HuH-7 (cell line): ENCODE measurements around the gene KLRC2.
"Not testable (repeated sequence)": the region's sequence is repeated elsewhere in the genome, so short reads cannot be mapped to it uniquely, and the experiment has no call there.

Experiments
- DNase-seq: peaks from one replicate; pipeline ENCODE4 v3.0.0; 2011; ENCODE audit warnings: low spot score

Gene KLRC2

DNA sequence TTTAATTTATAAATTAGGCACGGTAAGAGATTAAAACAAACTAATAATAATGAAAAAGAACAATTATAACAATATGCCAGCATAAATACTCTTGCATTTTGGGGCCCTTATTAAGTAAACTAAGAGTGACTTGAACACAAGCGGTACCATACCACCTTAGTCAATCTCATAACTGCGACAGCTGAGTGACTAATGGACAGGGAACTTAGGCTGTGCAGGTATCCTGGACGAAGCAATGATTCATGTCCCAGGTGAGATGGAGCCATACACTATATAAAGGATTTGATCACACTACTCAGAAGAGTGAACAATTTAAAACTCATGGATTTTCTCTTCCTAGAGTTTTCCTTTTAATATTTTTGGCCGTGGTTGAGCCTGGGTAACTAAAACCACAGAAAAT is 30.5 kb downstream of the KLRC2 start:
- no peak for DNase-seq

- no peak for DNase-seq
Measured at GRCh38 chr12:10404798-10405197, 31.0 kb downstream of the KLRC2 start.

- DNase-seq, result no peak
Measured at GRCh38 chr12:10400829-10401228, 35.0 kb downstream of the KLRC2 start.

DNA sequence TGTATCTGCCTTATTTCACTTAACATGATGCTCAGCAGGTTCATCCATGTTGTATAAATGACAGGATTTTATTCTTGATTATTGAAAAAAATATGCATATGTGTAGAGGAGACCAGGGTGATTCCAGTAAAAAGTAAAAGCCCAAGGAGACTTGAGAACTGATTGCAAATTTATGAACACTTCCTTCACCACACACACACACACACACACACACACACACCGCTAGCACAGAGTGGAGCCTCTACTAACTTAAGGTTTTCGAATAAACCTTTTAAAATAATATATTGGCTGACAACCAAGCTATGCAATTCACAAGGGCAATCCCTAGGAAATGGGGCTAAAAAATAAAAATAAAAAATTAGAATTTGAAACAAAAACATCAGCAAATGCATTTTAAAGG is 37.6 kb downstream of the KLRC2 start:
- no peak for DNase-seq

GRCh38 chr12:10397296-10397695 is 38.5 kb downstream of the KLRC2 start:
- DNase-seq, result no peak

- DNase-seq, result not testable (repeated sequence)
Measured at GRCh38 chr12:10396176-10396575, 39.6 kb downstream of the KLRC2 start.

DNA sequence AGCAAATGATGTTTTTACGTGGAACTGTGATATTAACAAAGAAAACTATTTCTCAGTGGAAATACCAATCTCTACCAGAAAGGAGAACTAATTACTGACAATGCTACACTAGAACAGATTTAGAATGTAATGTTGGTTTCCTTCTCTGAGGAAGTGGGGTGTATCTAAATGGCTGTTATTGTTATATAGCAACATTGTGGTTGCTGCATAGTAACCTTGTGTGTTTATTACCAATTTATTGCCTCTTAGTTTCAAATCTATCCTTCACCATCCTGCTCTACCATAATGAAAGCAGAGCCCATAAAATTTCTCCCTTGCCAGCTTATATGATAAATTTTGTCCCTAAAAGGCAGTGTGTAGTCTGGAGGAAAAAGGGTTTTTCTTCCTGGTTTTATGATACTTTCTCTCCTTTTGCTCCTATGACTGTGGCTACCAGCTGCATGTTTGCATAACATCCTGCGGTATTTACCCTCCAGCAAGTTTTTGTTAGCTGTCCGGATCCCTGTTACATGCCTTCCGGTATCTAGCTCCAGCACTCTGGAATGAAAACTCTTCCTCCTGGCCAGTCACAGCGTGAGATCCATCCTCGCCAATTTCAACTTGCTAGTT is 40.3 kb downstream of the KLRC2 start:
- DNase-seq, result peak; percentile 52

- not testable (repeated sequence) for DNase-seq
Measured at GRCh38 chr12:10394531-10395152, 41.2 kb downstream of the KLRC2 start.

GRCh38 chr12:10393291-10393690 is 42.5 kb downstream of the KLRC2 start:
- DNase-seq, result no peak

DNA sequence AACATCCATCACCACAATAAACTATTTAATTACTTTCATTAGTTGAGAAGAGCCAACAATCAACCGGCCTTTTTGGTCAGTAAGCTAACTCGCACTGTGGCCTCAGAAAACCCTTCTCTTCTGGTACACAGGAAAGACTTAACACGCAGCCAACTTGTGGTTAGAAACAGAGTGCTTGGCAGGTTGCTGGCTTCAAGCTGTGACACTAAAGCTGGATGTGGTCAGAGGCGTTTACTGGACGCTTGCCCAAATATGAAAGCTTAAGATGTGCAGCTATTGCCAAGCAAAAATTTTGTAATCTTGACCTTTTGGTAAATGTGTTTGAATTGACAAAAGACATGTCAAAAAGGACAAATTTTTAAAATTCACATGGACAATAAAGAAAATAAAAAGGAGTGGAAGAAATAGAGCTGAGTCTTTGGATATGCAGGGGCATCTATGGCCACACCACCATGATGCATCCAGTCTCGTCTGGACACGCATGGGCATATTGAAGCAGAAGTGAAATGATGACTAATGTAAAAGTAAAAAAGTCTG is 43.3 kb downstream of the KLRC2 start:
- DNase-seq, result no peak

- not testable (repeated sequence) for DNase-seq
Measured at GRCh38 chr12:10390991-10391390, 44.8 kb downstream of the KLRC2 start.

DNA sequence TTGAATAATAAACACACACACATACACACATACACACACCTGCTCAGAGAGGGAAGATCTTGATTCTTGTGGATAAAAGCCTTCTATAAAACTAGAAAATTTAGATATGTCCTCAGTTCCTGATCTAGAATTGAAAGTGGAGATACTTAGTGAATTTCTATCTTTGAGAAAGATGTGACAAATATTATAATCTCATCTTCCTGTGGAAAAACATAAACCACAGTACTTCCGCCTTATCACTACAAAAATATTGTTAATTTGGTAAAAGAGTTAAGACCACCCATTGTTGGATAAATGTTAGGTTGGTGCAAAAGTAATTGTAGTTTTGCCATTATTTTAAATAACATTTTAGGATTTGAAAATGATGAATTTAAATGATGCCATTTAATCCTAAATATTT is 45.9 kb downstream of the KLRC2 start, which contains the start of gene KLRK1:
Gene KLRK1 (minus strand): TSS at position 138 of the 400 bp plus-strand sequence. CDS start 1,231 bp downstream, outside the sequence.
- DNase-seq, result no peak

DNA sequence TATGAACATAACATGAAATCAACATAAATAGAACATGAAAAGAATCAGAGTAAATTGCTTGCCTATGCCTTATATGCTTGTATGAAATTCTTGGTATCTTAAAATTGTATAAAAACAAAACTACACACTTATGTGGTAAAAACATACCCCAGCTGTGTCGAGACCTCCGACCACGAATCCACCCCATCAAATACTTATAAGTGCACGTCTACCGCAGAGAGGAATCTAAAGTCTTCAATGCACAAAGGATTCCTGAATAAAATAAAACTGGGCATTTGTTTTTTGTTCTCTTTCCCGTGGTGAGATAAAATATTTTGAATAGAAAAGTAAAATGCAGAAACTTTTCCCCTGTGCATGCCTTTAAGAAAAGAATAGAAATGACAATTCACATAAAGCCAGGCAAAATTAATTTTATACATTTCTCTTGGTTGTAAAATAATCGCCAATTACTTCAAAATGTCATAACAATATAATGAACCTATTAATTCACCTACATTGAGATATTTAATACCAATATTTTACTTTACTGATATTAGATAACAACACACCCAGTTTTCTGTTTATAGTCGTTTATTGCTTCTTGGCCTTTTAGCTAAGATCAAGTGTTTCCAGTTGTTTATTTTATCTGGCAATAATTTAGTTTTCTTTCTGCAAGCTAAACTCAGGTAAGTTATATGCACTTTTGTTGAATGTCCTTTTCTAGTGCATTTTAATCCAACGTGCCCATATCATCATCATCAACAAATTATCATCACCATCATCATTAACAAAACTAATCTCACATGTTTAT is 47.0 kb downstream of the KLRC2 start:
- DNase-seq, result no peak

DNA sequence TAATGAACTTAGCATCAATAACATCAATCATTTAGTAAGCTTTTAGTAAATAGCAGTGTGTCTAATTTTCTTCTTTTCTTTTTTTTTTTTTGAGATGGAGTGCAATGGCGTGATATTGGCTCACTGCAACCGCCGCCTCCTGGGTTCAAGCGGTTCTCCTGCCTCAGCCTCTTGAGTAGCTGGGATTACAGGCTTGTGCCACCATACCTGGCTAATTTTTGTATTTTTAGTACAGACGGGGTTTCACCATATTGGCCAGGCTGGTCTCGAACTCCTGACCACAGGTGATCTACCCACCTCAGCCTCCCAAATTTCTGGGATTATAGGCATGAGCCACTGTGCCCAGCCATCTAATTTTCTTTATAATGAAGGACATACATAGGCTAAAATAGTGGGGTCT is 48.3 kb downstream of the KLRC2 start:
- DNase-seq, result not testable (repeated sequence)

- DNase-seq, result no peak
Measured at GRCh38 chr12:10386857-10387256, 49.0 kb downstream of the KLRC2 start.

DNA sequence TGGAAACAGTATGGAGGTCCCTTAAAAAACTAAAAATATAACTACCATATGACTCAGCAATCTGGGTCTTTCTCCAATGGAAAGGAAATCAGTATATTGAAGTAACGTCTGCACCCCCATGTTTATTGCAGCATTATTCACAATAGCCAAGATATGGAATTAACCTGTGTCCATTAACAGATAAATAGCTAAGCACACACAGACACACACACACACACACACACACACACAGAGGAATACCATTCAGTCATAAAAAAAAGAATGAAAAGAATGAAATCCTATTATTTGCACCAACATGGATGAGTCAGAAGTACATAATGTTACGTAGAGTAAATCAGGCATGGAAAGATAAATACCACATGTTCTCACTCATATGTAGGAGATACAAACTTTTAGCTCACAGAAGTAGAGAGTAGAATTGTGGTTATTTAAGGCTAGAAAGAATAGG is 50.6 kb downstream of the KLRC2 start:
- no peak for DNase-seq

DNA sequence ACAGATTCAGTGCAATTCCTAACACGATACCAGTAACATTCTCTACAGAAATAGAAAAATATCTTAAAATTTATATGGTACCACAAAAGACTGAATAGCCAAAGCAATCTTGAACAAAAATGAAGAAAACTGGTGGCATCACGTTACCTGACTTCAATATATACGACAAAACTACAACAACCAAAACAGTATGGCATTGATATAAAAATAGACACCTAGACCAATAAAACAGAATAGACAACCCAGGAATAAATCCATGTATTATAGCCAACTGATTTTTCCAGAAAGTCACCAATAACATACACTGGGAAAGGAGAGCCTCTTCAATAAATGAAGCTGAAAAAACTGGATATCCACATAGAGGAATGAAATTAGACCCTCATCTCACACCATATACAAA is 51.6 kb downstream of the KLRC2 start:
- no peak for DNase-seq

DNA sequence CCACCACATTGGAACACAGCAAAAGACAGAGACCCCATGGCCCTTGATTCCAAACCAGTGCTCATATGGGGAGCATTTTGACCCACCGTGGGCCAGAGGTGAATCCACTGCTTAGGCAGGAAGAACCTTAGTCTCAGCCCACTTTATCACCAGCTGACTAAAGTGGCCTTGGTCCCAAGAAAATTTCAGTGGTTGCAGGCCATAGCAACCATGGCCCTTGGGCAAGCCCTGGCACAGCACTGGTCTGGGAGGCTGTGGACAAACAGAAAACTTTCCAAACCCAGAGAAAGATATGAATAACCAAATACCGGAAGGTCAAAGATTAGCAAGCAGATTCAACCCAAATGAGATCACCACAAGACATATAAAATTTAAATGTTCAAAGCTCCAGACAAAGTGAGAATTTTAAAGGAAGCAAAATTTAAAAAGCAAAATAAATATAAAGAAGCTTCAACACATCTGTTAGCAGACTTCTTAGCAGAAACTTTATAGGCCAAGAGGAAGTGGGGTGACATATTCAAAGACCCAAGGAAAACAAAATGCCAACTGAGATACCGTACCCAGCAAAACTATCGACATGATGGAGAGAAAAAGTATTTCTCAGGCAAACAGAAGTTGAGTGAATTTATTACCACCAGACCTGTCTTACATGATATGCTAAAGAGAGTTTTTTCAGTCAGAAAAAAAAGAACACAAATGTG is 53.7 kb downstream of the KLRC2 start:
- no peak for DNase-seq
